ENCODE results near the gene CRYBA2. TPM values are rescaled to one million over a fixed set of nuclear protein-coding genes. Genes with fewer than 3 reads are reported as not detected.

CRYBA2 gene
- total RNA-seq, 2 donors from 2014 or later: not detected

- H3K9me3 ChIP-seq: no peaks in the 10 kb centered on the region
These were observed 7.3 kb upstream of the CRYBA2 start for GRCh38 chr2:219000569-219000960.

GRCh38 chr2:218999881-219000568 is 6.8 kb upstream of the CRYBA2 start:
- no peak for TF ChIP-seq CTCF (IDR thresholded peaks at IDR 0.05)
- H3K4me1 ChIP-seq: peaks cover 3 to 34% of the 10 kb centered on the region in 2 donors
- H3K36me3 ChIP-seq: no peaks in the 10 kb centered on the region
- no peaks in the 10 kb centered on the region for H3K9me3 ChIP-seq
- no peak overlapping the region for H3K4me3 ChIP-seq
- H3K27me3 ChIP-seq: peaks cover 20% of the 10 kb centered on the region in 2 donors
- no peak for DNase-seq (ENCODE audit: low spot score)
- no peak overlapping the region for H3K27ac ChIP-seq

More at GRCh38 chr2:219000569-219000960, 7.3 kb upstream of the CRYBA2 start:
- no peaks in the 10 kb centered on the region for H3K36me3 ChIP-seq
- H3K4me1 ChIP-seq: peaks cover 3 to 32% of the 10 kb centered on the region in 2 donors
- peaks cover 19 to 20% of the 10 kb centered on the region in 2 donors for H3K27me3 ChIP-seq
- no peak for DNase-seq (ENCODE audit: low spot score)
- H3K27ac ChIP-seq: no peak overlapping the region
- no peak for TF ChIP-seq CTCF (IDR thresholded peaks at IDR 0.05)
- H3K4me3 ChIP-seq: no peak overlapping the region

GRCh38 chr2:218999021-218999880 is 6.0 kb upstream of the CRYBA2 start:
- TF ChIP-seq CTCF (IDR thresholded peaks at IDR 0.05): no peak
- Histone ChIP-seq H3K27me3 (peaks cover 21 to 28% of the 10 kb centered on the region in 2 donors), H3K9me3 (no peaks in the 10 kb centered on the region), H3K36me3 (no peaks in the 10 kb centered on the region), H3K4me1 (peaks cover 3 to 34% of the 10 kb centered on the region in 2 donors), H3K4me3 (no peak overlapping the region), H3K27ac (no peak overlapping the region)
- DNase-seq (ENCODE audit: low spot score): no peak

- no peak for DNase-seq (ENCODE audit: low spot score)
- no peak overlapping the region for H3K4me3 ChIP-seq
- peaks cover 29 to 33% of the 10 kb centered on the region in 2 donors for H3K27me3 ChIP-seq
- no peaks in the 10 kb centered on the region for H3K36me3 ChIP-seq
- no peak overlapping the region for H3K27ac ChIP-seq
- H3K4me1 ChIP-seq: peaks cover 3 to 40% of the 10 kb centered on the region in 2 donors
- no peaks in the 10 kb centered on the region for H3K9me3 ChIP-seq
- TF ChIP-seq CTCF (IDR thresholded peaks at IDR 0.05): no peak
These were observed 5.3 kb upstream of the CRYBA2 start for GRCh38 chr2:218998414-218999002.

GRCh38 chr2:218997731-218998130 is 4.5 kb upstream of the CRYBA2 start:
- no peak for TF ChIP-seq CTCF (IDR thresholded peaks at IDR 0.05)
- no peaks in the 10 kb centered on the region for H3K36me3 ChIP-seq
- no peak overlapping the region for H3K4me3 ChIP-seq

More at GRCh38 chr2:218997731-218998130, 4.5 kb upstream of the CRYBA2 start:
- Histone ChIP-seq H3K27me3 (peaks cover 26 to 33% of the 10 kb centered on the region in 2 donors), H3K9me3 (no peaks in the 10 kb centered on the region), H3K27ac (no peak overlapping the region), H3K4me1 (peaks cover 3 to 43% of the 10 kb centered on the region in 2 donors)
- DNase-seq (ENCODE audit: low spot score): no peak

Data from right atrium auricular region (tissue), 2 donors.